Natural killer cell (primary cell): ENCODE measurements around the gene TGFBR2. TPM values are rescaled to one million over a fixed set of nuclear protein-coding genes. Genes with fewer than 3 reads are reported as not detected.
A peak's percentile ranks its signal among the peaks of the same experiment; 100 is the strongest.

ENCODE experiments used
- ATAC-seq, 3 donors: fragments of 150-1000 bp in 2 of 3; fragments of 200-7000 bp in 1 of 3; cut with Tn5 transposase; 1 replicate in 1 of 3; 2 replicates in 2 of 3; pipeline ENCODE4 v1.10.0; 2021; ENCODE audit warnings: mild to moderate bottlenecking in 2 of 3, moderate library complexity in 2 of 3
- DNase-seq, 2 donors: peaks; one replicate each; pipeline versions ENCODE4 v3.0.0 to v3.0.0-alpha.2; 2013 to 2021; ENCODE audit warnings: mixed read lengths in 1 of 2
- H3K27ac ChIP-seq: one replicate; pipeline ENCODE4 v1.5.1; 2013; ENCODE audit warnings: mild to moderate bottlenecking, low read length
- H3K27me3 ChIP-seq: one replicate; pipeline ENCODE4 v1.6.1; 2013; ENCODE audit warnings: low read length; ENCODE audit not compliant: control insufficient read depth, insufficient read depth
- H3K36me3 ChIP-seq: one replicate; pipeline ENCODE4 v1.6.1; 2013; ENCODE audit warnings: low read length; ENCODE audit not compliant: control insufficient read depth, insufficient read depth
- H3K4me1 ChIP-seq: one replicate; pipeline ENCODE4 v1.6.1; 2013; ENCODE audit warnings: low read length; ENCODE audit not compliant: control insufficient read depth, insufficient read depth
- H3K4me3 ChIP-seq: one replicate; pipeline ENCODE4 v1.5.1; 2013; ENCODE audit warnings: low read length
- H3K9me3 ChIP-seq: one replicate; pipeline ENCODE4 v1.6.1; 2013; ENCODE audit warnings: low read length; ENCODE audit not compliant: control insufficient read depth, insufficient read depth
- H3K27ac Mint-ChIP-seq, 2 donors: one replicate each; pipeline ENCODE4 v1.8.0; 2022; ENCODE audit warnings: mild to moderate bottlenecking in 2 of 2, mixed read lengths in 2 of 2, moderate library complexity in 1 of 2
- H3K27me3 Mint-ChIP-seq, 2 donors: one replicate each; pipeline ENCODE4 v1.8.0; 2022; ENCODE audit warnings: low read depth in 2 of 2, mixed read lengths in 2 of 2
- H3K36me3 Mint-ChIP-seq: one replicate; pipeline ENCODE4 v1.8.0; 2022; ENCODE audit warnings: mixed read lengths
- H3K4me1 Mint-ChIP-seq, 2 donors: one replicate each; pipeline ENCODE4 v1.8.0; 2022; ENCODE audit warnings: mixed read lengths in 2 of 2
- H3K4me3 Mint-ChIP-seq: one replicate; pipeline ENCODE4 v1.8.0; 2022; ENCODE audit warnings: mild to moderate bottlenecking, moderate library complexity, mixed read lengths
- H3K9me3 Mint-ChIP-seq, 2 donors: one replicate each; pipeline ENCODE4 v1.8.0; 2022; ENCODE audit warnings: mixed read lengths in 2 of 2
- WGBS: methylation state at CpG from one replicate; pipeline ENCODE4 v1.1.7; 2013; ENCODE audit warnings: missing lambda C conversion rate; ENCODE audit not compliant: insufficient coverage; 5-methylcytosine and 5-hydroxymethylcytosine counted together
- intact Hi-C: fragments of 100-400 bp; cut with micrococcal nuclease; formaldehyde crosslinking; loops from one replicate; pipeline ENCODE4 v1.14.2; 2022
- total RNA-seq, 4 donors: library from RNA; stranded (reverse); fragments of 120-200 nt in 1 of 4; gene quantifications; one replicate each; pipeline versions ENCODE4 v1.2.3 to v1.2.4, GENCODE V29; 2013 to 2022
- TF ChIP-seq, protein P1 (sequence below): fragments of 200-600 bp; IDR thresholded peaks from one replicate; pipeline ENCODE4 v1.8.0; 2022; ENCODE audit warnings: antibody characterized with exemption

TGFBR2 gene
- total RNA-seq, 3 donors from 2014 or later (not counting 1 experiment from before 2014, with no cell fraction given): 70.4 to 113 (median 99.3) TPM

DNA sequence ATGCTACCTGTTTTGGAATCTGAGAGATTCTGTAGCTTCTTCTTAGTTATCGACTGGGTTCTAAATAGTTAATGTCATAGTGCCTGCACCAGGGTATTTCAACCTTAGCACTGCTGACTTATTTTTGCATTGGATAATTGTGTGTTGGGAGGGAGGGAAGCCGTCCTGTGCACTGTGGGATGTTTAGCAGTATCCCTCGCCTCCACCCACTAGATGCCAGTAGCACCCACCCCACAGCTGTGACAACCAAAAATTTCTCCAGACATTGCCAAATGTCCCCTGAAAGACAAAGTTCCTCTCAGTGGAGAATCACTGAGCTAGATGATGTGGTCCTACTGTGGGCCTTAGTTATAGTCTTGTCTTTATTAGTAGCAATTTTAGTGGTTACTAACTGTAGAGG lies 88.3 kb downstream of the TGFBR2 start:
- Histone ChIP-seq H3K36me3 (peaks cover 68% of the 10 kb centered on the region), H3K27me3 (no peaks in the 10 kb centered on the region), H3K4me3 (no peak overlapping the region), H3K27ac (no peak overlapping the region), H3K4me1 (no peaks in the 10 kb centered on the region), H3K9me3 (no peaks in the 10 kb centered on the region)
- H3K36me3 Mint-ChIP-seq: peaks cover 24% of the 10 kb centered on the region
- TF ChIP-seq, protein P1, sequence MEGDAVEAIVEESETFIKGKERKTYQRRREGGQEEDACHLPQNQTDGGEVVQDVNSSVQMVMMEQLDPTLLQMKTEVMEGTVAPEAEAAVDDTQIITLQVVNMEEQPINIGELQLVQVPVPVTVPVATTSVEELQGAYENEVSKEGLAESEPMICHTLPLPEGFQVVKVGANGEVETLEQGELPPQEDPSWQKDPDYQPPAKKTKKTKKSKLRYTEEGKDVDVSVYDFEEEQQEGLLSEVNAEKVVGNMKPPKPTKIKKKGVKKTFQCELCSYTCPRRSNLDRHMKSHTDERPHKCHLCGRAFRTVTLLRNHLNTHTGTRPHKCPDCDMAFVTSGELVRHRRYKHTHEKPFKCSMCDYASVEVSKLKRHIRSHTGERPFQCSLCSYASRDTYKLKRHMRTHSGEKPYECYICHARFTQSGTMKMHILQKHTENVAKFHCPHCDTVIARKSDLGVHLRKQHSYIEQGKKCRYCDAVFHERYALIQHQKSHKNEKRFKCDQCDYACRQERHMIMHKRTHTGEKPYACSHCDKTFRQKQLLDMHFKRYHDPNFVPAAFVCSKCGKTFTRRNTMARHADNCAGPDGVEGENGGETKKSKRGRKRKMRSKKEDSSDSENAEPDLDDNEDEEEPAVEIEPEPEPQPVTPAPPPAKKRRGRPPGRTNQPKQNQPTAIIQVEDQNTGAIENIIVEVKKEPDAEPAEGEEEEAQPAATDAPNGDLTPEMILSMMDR: no peak
- whole genome bisulfite sequencing: 100% methylated on average over 2 of the region's 3 CpGs
- no peak for ATAC-seq
- no peak overlapping the region for H3K4me3 Mint-ChIP-seq
- no peak for DNase-seq
- H3K4me1 Mint-ChIP-seq: peaks cover 49 to 51% of the 10 kb centered on the region in 2 donors
- H3K9me3 Mint-ChIP-seq: no peaks in the 10 kb centered on the region
- H3K27ac Mint-ChIP-seq: peak overlapping the region in 1 of 2 donors; percentile 29
- intact Hi-C loops: loop anchor here (5.0 kb wide), 1 partner anchor 497 kb away; no protein-coding TSS in a partner anchor
- no peaks in the 10 kb centered on the region for H3K27me3 Mint-ChIP-seq

DNA sequence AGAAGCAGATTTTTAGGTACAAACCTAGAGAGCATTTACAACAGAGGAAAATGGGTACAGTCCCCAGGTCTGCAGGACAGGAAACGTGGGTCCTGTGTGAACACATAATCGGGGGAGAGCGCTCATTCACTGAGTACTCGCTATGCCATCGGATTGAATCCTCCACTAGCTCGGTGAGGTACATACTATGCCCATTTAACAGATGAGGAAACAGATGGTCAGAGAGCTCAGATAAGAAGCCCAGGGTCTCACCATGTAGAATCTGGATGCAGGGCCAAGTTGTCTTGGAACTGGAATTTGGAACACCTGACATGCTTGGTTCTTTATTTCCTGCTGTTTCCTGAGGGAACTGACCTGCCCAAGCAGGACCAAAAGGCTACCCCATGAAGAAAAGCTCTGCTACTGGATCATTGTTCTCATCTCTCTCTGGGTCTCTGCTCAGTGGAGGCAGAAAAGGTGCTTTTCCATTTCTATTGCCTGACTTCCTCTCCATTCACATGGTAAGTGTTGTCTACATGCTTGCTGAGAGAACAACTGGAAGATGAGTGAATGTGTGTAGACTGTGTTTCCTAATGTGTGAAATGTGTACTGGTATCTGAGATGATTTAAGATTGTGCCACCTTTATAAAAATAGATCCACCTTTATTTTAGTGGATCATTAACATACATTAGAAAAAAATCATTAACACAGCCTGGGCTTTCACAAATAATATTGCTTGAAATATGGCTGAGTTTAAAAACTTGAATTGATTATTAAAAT lies 89.1 kb downstream of the TGFBR2 start:
- intact Hi-C loops: no loop called here

DNA sequence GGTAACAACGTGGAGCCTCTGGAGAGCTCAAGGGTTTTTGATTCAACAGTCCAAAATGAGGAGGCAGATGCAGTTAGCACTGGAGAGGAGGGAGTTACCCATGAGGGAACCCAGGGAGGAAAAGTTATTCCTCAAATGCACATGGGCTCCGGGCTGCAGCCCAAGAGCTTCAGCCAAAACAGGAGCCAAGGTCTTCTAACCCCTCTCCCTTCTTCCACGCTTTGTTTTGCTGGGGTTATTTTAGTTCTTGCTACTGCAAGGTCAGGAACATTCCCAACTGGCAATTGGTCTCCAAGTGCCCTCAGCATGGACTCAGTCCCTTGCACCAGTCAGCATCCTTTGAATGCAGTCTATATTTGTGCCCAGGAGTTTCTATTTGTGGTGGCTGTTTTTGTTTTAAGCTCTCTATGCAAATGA lies 90.0 kb downstream of the TGFBR2 start:
- Mint-ChIP-seq H3K36me3 (peaks cover 13% of the 10 kb centered on the region), H3K27ac (peak overlapping the region in 1 of 2 donors; percentile 78), H3K9me3 (no peaks in the 10 kb centered on the region), H3K4me3 (no peak overlapping the region), H3K27me3 (no peaks in the 10 kb centered on the region), H3K4me1 (peaks cover 40 to 46% of the 10 kb centered on the region in 2 donors)
- Histone ChIP-seq H3K9me3 (no peaks in the 10 kb centered on the region), H3K27me3 (no peaks in the 10 kb centered on the region), H3K4me1 (no peaks in the 10 kb centered on the region), H3K4me3 (no peak overlapping the region), H3K27ac (no peak overlapping the region), H3K36me3 (peaks cover 51% of the 10 kb centered on the region)
- DNase-seq: no peak
- intact Hi-C loops: no loop called here
- TF ChIP-seq, protein P1: no peak
- WGBS: 100% methylated on average over 3 of the region's 3 CpGs
- ATAC-seq: no peak

More for the DNA sequence above, 89.1 kb downstream of the TGFBR2 start:
- Histone ChIP-seq H3K9me3 (no peaks in the 10 kb centered on the region), H3K27ac (no peak overlapping the region), H3K4me3 (no peak overlapping the region), H3K36me3 (peaks cover 60% of the 10 kb centered on the region), H3K4me1 (no peaks in the 10 kb centered on the region), H3K27me3 (no peaks in the 10 kb centered on the region)
- H3K4me3 Mint-ChIP-seq: no peak overlapping the region
- H3K36me3 Mint-ChIP-seq: peaks cover 18% of the 10 kb centered on the region
- DNase-seq: no peak
- peaks cover 40 to 45% of the 10 kb centered on the region in 2 donors for H3K4me1 Mint-ChIP-seq
- no peaks in the 10 kb centered on the region for H3K27me3 Mint-ChIP-seq
- H3K9me3 Mint-ChIP-seq: no peaks in the 10 kb centered on the region
- H3K27ac Mint-ChIP-seq: peak overlapping the region; percentile 54 to 78
- TF ChIP-seq, protein P1: no peak
- no peak for ATAC-seq
- WGBS: 96% methylated on average over 6 of the region's 6 CpGs
